ENCODE measurements around the gene MEGF11. TPM values are rescaled to one million over a fixed set of nuclear protein-coding genes. Genes with fewer than 3 reads are reported as not detected.

Gene MEGF11
- total RNA-seq, 1 donor from 2014 or later, result not detected

- POLR2A ChIA-PET, result no interaction called here
These were observed 24.5 kb upstream of the MEGF11 start for GRCh38 chr15:66278056-66278455.

GRCh38 chr15:66276546-66276945, 23.0 kb upstream of the MEGF11 start:
- peaks cover 5% of the 10 kb centered on the region for H3K4me1 Mint-ChIP-seq
- H3K36me3 Mint-ChIP-seq (ENCODE audit: low read depth), result no peaks in the 10 kb centered on the region
- CTCF ChIA-PET, result no interaction called here
- no peak for DNase-seq
- H3K9me3 Mint-ChIP-seq, result no peaks in the 10 kb centered on the region
- TF ChIP-seq, protein P1, sequence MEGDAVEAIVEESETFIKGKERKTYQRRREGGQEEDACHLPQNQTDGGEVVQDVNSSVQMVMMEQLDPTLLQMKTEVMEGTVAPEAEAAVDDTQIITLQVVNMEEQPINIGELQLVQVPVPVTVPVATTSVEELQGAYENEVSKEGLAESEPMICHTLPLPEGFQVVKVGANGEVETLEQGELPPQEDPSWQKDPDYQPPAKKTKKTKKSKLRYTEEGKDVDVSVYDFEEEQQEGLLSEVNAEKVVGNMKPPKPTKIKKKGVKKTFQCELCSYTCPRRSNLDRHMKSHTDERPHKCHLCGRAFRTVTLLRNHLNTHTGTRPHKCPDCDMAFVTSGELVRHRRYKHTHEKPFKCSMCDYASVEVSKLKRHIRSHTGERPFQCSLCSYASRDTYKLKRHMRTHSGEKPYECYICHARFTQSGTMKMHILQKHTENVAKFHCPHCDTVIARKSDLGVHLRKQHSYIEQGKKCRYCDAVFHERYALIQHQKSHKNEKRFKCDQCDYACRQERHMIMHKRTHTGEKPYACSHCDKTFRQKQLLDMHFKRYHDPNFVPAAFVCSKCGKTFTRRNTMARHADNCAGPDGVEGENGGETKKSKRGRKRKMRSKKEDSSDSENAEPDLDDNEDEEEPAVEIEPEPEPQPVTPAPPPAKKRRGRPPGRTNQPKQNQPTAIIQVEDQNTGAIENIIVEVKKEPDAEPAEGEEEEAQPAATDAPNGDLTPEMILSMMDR (IDR thresholded peaks at IDR 0.05), result no peak
- H3K27ac Mint-ChIP-seq, result no peak overlapping the region
- POLR2A ChIA-PET, result no interaction called here
- H3K27me3 Mint-ChIP-seq, result no peaks in the 10 kb centered on the region
- H3K4me3 Mint-ChIP-seq, result no peak overlapping the region
- intact Hi-C loops (cut with micrococcal nuclease), result no loop called here
- no peak for ATAC-seq (ENCODE audit: low read depth)

More at GRCh38 chr15:66278056-66278455, 24.5 kb upstream of the MEGF11 start:
- intact Hi-C loops (cut with micrococcal nuclease), result no loop called here
- Mint-ChIP-seq H3K36me3 (ENCODE audit: low read depth) (no peaks in the 10 kb centered on the region), H3K4me3 (no peak overlapping the region), H3K27ac (no peak overlapping the region), H3K9me3 (no peaks in the 10 kb centered on the region), H3K27me3 (no peaks in the 10 kb centered on the region), H3K4me1 (peaks cover 5% of the 10 kb centered on the region)
- ATAC-seq (ENCODE audit: low read depth), result no peak
- no peak for DNase-seq
- TF ChIP-seq, protein P1 (IDR thresholded peaks at IDR 0.05), result no peak
- CTCF ChIA-PET, result no interaction called here

DNA sequence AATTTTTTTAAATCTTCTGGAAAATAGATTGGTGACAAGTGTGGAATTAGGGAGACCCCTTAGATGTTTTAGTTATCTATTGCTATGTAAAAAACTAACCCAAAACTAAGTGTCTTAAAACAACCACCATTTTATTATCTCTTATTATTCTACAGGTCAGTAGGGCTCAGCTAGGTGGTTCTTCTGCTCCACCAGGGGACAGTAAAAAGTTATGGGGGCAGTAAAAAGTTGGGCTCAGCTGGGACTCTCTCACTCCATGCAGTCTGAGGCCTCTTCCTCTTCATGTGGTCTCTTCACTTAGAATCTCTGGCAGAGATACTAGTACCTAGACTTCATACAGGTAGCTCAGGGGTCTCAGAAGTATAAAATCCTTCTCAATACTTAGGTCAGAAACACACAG, 21.8 kb upstream of the MEGF11 start:
- POLR2A ChIA-PET, result no interaction called here
- TF ChIP-seq, protein P1 (IDR thresholded peaks at IDR 0.05), result no peak
- Mint-ChIP-seq H3K36me3 (ENCODE audit: low read depth) (no peaks in the 10 kb centered on the region), H3K27me3 (no peaks in the 10 kb centered on the region), H3K27ac (no peak overlapping the region), H3K4me3 (no peak overlapping the region), H3K4me1 (peaks cover 5% of the 10 kb centered on the region), H3K9me3 (no peaks in the 10 kb centered on the region)
- intact Hi-C loops (cut with micrococcal nuclease), result no loop called here
- ATAC-seq (ENCODE audit: low read depth), result no peak
- CTCF ChIA-PET, result no interaction called here
- DNase-seq, result no peak

- POLR2A ChIA-PET, result no interaction called here
- TF ChIP-seq, protein P1 (IDR thresholded peaks at IDR 0.05), result no peak
- H3K4me3 Mint-ChIP-seq, result no peak overlapping the region
- peaks cover 4% of the 10 kb centered on the region for H3K27me3 Mint-ChIP-seq
- DNase-seq (no peak), ATAC-seq (ENCODE audit: low read depth) (no peak)
- intact Hi-C loops (cut with micrococcal nuclease), result no loop called here
- H3K36me3 Mint-ChIP-seq (ENCODE audit: low read depth), result no peaks in the 10 kb centered on the region
- H3K9me3 Mint-ChIP-seq, result no peaks in the 10 kb centered on the region
- CTCF ChIA-PET, result no interaction called here
- no peak overlapping the region for H3K27ac Mint-ChIP-seq
- peaks cover 5% of the 10 kb centered on the region for H3K4me1 Mint-ChIP-seq
These were observed 17.4 kb upstream of the MEGF11 start for GRCh38 chr15:66270932-66271331.

GRCh38 chr15:66269326-66270090, 16.0 kb upstream of the MEGF11 start:
- ChIA-PET POLR2A (no interaction called here), CTCF (no interaction called here)
- no peaks in the 10 kb centered on the region for H3K36me3 Mint-ChIP-seq (ENCODE audit: low read depth)
- H3K9me3 Mint-ChIP-seq, result no peaks in the 10 kb centered on the region
- H3K4me3 Mint-ChIP-seq, result no peak overlapping the region
- TF ChIP-seq, protein P1 (IDR thresholded peaks at IDR 0.05), result no peak
- ATAC-seq (ENCODE audit: low read depth), result no peak
- no peak for DNase-seq
- H3K4me1 Mint-ChIP-seq, result peaks cover 5% of the 10 kb centered on the region
- H3K27ac Mint-ChIP-seq, result no peak overlapping the region
- intact Hi-C loops (cut with micrococcal nuclease), result no loop called here
- H3K27me3 Mint-ChIP-seq, result peaks cover 4% of the 10 kb centered on the region
